AG08395 (cell line): ENCODE measurements around the gene ATP6V1B1.
"Not testable (repeated sequence)": the region's sequence is repeated elsewhere in the genome, so short reads cannot be mapped to it uniquely, and the experiment has no call there.

Experiments
- DNase-seq: peaks from one replicate; pipeline ENCODE4 v3.0.0; 2012; ENCODE audit warnings: mixed read lengths, low spot score

ATP6V1B1 gene

DNA sequence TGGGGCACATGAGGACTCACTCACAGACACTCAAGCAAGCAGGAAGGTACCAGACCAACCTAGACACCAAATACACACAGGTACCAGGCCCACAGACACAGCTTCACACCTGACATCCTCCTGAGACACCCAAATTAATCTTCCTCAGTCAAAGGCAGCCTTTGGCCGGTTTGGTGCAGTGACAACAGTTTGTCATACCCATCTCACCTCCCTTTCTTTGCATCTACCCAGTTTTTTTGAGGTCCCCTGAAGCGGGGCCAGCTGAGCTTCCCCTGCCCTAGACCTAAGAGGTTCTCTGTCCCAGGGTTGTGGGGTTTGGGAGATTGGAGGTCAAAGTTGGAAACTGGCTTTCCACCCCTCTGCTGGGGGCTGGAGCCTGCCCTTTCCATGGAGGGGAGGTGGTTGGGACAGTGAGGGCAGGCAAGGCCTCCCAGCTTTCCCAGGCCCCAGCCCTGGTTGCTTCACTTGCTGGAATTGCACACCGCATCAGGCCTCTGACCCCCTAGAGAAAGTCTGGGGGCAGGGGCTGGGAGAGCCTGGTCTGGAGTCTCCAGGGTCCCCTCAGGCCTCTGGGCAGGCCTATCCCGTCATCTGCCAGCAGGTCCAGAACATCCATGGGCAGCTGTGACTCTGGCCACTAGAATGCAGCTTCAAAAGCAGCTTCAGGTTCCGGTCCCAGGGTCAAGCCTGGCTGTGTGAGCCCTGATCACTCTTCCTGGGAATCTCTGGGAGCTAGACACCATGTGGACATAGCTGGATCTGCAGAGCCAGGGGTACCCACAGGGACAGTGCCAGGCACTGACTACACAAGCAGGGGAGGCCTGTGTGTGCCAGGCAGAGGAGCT is 71.5 kb downstream of the ATP6V1B1 start:
- DNase-seq, result no peak

DNA sequence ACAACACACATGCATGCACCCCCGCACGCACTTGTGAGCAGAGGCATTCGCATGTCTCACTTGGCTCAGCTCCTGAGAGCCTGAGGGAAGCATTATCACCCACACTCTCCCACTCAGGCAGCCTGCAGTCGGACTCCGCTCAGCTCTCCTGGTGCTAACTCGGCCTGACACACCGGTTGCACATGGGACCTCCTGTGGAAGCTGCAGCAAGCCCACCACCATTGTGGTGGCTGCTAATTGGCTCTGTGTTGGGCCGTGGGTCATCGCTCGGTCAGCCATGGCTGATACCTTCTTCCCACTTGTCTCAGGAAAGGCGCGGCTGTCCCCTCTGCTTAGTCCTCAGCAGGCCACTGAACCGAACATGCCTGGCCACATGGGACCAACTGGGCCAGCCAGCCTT is 72.6 kb downstream of the ATP6V1B1 start:
- DNase-seq, result no peak

DNA sequence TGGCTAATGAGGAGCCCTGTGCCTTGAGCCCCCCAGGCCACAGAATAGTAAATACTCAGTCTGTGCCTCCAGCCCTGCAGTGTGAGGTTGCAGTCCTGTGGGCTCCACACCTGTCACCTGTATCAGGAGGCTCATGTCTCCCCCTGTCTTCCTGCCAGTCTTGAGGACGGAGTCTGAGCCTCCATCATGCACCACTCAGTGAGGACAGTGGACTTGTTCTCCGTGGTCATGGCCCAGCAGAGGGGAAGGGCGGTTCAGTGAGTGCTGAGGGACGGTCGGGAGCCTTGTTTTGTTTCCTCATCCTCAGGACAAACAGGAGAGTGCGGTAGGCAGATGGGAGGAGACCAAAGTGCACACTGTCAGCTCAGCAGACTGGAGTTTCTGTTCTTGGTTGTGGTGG is 76.1 kb downstream of the ATP6V1B1 start:
- DNase-seq, result not testable (repeated sequence)
